ENCODE results near the gene ABCA2.

DNA sequence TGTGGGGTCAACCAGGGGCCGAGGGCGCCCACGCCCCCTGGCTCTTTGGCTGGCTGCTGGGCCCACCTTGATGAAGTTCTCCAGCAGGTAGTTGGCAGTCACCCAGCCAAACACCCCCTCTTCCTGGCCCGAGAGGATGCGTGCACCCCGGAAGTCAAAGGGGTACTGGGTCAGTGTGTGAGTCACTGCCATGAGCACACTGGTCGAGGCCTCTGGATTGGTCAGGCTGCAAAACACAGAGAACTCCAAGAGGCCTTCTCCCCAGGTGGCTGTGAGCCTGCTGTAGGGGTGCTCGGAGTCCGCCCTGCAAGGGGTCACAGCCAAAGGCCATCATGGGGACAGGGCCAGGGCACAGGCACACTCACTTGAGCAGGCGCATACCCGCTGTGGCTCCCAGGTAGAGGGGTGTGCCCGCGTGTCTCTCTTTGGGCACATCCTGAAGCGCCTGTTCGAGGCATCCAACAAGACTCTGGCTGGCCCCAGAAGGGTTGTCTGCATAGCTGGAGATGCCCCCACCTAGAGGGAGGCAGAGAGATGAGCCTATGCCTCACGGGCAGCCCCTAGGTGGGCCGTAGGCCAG is 23.2 kb upstream of the ABCA2 start:
- TF ChIP-seq, protein P1, sequence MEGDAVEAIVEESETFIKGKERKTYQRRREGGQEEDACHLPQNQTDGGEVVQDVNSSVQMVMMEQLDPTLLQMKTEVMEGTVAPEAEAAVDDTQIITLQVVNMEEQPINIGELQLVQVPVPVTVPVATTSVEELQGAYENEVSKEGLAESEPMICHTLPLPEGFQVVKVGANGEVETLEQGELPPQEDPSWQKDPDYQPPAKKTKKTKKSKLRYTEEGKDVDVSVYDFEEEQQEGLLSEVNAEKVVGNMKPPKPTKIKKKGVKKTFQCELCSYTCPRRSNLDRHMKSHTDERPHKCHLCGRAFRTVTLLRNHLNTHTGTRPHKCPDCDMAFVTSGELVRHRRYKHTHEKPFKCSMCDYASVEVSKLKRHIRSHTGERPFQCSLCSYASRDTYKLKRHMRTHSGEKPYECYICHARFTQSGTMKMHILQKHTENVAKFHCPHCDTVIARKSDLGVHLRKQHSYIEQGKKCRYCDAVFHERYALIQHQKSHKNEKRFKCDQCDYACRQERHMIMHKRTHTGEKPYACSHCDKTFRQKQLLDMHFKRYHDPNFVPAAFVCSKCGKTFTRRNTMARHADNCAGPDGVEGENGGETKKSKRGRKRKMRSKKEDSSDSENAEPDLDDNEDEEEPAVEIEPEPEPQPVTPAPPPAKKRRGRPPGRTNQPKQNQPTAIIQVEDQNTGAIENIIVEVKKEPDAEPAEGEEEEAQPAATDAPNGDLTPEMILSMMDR (conservative IDR thresholded peaks at IDR 0.05): no peak
- TF ChIP-seq ZFX (IDR thresholded peaks at IDR 0.05): no peak

Data from C4-2B (cell line).